HCEC 1CT (cell line): ENCODE measurements around the gene NFRKB.

ENCODE experiments used
- DNase-seq: peaks from one replicate; pipeline ENCODE4 v3.0.0-alpha.2; 2017

Gene NFRKB

GRCh38 chr11:129895126-129896041 lies at the start of gene NFRKB:
Gene NFRKB (minus strand): TSS chr11:129895578. CDS start chr11:129892849, 2,729 bp downstream.
- DNase-seq, result peak; percentile 63

- no peak for DNase-seq
These were observed 49.3 kb upstream of the NFRKB start for GRCh38 chr11:129944696-129945095.

GRCh38 chr11:129943036-129943435 lies 47.7 kb upstream of the NFRKB start:
- no peak for DNase-seq

- DNase-seq, result no peak
These were observed 44.1 kb upstream of the NFRKB start for GRCh38 chr11:129939510-129939909.

GRCh38 chr11:129938764-129939163 lies 43.4 kb upstream of the NFRKB start:
- DNase-seq, result no peak

- DNase-seq, result no peak
These were observed 42.3 kb upstream of the NFRKB start for GRCh38 chr11:129937592-129938238.

GRCh38 chr11:129935723-129936122 lies 40.3 kb upstream of the NFRKB start:
- DNase-seq, result no peak

GRCh38 chr11:129933891-129934290 lies 38.5 kb upstream of the NFRKB start:
- DNase-seq, result no peak

GRCh38 chr11:129933262-129933661 lies 37.9 kb upstream of the NFRKB start:
- no peak for DNase-seq

GRCh38 chr11:129932381-129933067 lies 37.1 kb upstream of the NFRKB start:
- DNase-seq, result no peak

GRCh38 chr11:129930743-129931142 lies 35.4 kb upstream of the NFRKB start:
- DNase-seq, result no peak

- DNase-seq, result no peak
These were observed 34.9 kb upstream of the NFRKB start for GRCh38 chr11:129930296-129930695.

GRCh38 chr11:129929721-129930120 lies 34.3 kb upstream of the NFRKB start:
- no peak for DNase-seq

GRCh38 chr11:129928923-129929692 lies 33.7 kb upstream of the NFRKB start:
- DNase-seq, result no peak

- DNase-seq, result no peak
These were observed 27.3 kb upstream of the NFRKB start for GRCh38 chr11:129922674-129923073.

- DNase-seq, result no peak
These were observed 23.0 kb upstream of the NFRKB start for GRCh38 chr11:129918361-129918760.

- DNase-seq, result no peak
These were observed 21.9 kb upstream of the NFRKB start for GRCh38 chr11:129917231-129917630.

GRCh38 chr11:129911298-129911697 lies 15.9 kb upstream of the NFRKB start:
- DNase-seq, result peak; percentile 67

GRCh38 chr11:129910360-129910759 lies 15.0 kb upstream of the NFRKB start:
- no peak for DNase-seq

GRCh38 chr11:129905402-129905801 lies 10.0 kb upstream of the NFRKB start:
- DNase-seq, result no peak

GRCh38 chr11:129896062-129896461 lies 684 bp upstream of the NFRKB start:
- no peak for DNase-seq

GRCh38 chr11:129894278-129895125 lies 876 bp downstream of the NFRKB start:
- DNase-seq, result no peak
